ENCODE measurements around the gene AK5. TPM values are rescaled to one million over a fixed set of nuclear protein-coding genes. Genes with fewer than 3 reads are reported as not detected.

The AK5 gene
- total and polyA plus RNA-seq, 2 of the 13 experiments (the other 11 are each of a cell fraction or from before 2014, with no cell fraction given) = not detected

DNA sequence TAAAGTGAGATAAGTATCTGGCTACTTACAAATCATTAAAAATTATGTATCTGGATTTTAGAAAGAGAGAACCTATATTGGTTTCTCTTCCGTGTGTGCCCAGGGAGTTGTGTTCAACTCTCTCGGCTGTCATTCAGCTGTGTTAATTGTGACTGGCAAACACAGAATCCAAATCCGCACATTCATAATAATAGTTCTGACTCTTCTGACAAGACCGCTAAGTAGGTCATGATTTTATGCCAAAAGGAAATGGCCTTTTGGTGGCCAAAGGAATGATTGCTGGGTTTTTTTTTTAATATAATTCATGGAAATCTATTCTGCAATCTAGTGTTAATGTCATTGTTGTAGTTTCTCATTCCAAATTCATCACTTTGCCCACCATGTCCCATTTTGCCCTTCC lies 110.7 kb downstream of the AK5 start (continued):
- no peak for TF ChIP-seq GFI1 (CRISPR knock-in tag; IDR thresholded peaks at IDR 0.05; ENCODE audit: borderline replicate concordance)

DNA sequence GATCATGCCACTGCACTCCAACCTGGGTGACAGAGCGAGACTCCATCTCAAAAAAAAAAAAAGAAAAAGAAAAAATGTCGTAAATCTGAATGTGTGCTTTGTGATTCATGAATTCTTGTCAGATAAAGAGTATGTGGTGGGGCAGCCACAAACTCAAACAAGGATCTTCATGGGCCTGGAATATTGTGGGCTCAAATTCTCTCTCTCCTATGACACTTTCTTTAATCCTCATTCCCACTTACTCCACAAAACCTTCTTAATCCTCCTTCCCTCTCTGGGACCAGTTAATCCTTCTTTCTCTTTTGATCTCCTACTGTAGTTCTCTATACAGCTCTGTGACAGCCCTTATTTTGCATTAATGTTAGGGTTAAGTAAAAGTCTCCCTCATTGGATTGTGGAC lies 112.3 kb downstream of the AK5 start:
- no peak for DNase-seq (ENCODE audit: low spot score)
- H3K79me2 ChIP-seq (ENCODE audit: insufficient read depth, low read length) = no peaks in the 10 kb centered on the region
- no peak overlapping the region for H3K4me2 ChIP-seq (ENCODE audit: low read depth, low read length)
- no peak for TF ChIP-seq ZNF292 (CRISPR knock-in tag; IDR thresholded peaks at IDR 0.05; ENCODE audit: borderline replicate concordance, low read depth)
- TF ChIP-seq MBD4 (IDR thresholded peaks at IDR 0.05; ENCODE audit: borderline replicate concordance, low read length) = no peak
- TF ChIP-seq, protein P1, sequence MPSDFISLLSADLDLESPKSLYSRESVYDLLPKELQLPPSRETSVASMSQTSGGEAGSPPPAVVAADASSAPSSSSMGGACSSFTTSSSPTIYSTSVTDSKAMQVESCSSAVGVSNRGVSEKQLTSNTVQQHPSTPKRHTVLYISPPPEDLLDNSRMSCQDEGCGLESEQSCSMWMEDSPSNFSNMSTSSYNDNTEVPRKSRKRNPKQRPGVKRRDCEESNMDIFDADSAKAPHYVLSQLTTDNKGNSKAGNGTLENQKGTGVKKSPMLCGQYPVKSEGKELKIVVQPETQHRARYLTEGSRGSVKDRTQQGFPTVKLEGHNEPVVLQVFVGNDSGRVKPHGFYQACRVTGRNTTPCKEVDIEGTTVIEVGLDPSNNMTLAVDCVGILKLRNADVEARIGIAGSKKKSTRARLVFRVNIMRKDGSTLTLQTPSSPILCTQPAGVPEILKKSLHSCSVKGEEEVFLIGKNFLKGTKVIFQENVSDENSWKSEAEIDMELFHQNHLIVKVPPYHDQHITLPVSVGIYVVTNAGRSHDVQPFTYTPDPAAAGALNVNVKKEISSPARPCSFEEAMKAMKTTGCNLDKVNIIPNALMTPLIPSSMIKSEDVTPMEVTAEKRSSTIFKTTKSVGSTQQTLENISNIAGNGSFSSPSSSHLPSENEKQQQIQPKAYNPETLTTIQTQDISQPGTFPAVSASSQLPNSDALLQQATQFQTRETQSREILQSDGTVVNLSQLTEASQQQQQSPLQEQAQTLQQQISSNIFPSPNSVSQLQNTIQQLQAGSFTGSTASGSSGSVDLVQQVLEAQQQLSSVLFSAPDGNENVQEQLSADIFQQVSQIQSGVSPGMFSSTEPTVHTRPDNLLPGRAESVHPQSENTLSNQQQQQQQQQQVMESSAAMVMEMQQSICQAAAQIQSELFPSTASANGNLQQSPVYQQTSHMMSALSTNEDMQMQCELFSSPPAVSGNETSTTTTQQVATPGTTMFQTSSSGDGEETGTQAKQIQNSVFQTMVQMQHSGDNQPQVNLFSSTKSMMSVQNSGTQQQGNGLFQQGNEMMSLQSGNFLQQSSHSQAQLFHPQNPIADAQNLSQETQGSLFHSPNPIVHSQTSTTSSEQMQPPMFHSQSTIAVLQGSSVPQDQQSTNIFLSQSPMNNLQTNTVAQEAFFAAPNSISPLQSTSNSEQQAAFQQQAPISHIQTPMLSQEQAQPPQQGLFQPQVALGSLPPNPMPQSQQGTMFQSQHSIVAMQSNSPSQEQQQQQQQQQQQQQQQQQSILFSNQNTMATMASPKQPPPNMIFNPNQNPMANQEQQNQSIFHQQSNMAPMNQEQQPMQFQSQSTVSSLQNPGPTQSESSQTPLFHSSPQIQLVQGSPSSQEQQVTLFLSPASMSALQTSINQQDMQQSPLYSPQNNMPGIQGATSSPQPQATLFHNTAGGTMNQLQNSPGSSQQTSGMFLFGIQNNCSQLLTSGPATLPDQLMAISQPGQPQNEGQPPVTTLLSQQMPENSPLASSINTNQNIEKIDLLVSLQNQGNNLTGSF (CRISPR knock-in tag; IDR thresholded peaks at IDR 0.05) = no peak
- TF ChIP-seq ZSCAN21 (CRISPR knock-in tag; IDR thresholded peaks at IDR 0.05; ENCODE audit: borderline replicate concordance) = no peak
- no peak for TF ChIP-seq GABPA (IDR thresholded peaks at IDR 0.05; ENCODE audit: low read depth, low read length)
- TF ChIP-seq GABPA (CRISPR knock-in tag; IDR thresholded peaks at IDR 0.05; ENCODE audit: low read depth) = no peak
- TF ChIP-seq BORCS8-MEF2B (CRISPR knock-in tag; IDR thresholded peaks at IDR 0.05) = no peak
- TF ChIP-seq, protein P2, sequence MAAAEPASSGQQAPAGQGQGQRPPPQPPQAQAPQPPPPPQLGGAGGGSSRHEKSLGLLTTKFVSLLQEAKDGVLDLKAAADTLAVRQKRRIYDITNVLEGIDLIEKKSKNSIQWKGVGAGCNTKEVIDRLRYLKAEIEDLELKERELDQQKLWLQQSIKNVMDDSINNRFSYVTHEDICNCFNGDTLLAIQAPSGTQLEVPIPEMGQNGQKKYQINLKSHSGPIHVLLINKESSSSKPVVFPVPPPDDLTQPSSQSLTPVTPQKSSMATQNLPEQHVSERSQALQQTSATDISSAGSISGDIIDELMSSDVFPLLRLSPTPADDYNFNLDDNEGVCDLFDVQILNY (CRISPR knock-in tag; conservative IDR thresholded peaks at IDR 0.05) = no peak
- TF ChIP-seq HES4 (CRISPR knock-in tag; IDR thresholded peaks at IDR 0.05; ENCODE audit: borderline replicate concordance) = no peak
- no peak for TF ChIP-seq IRF2 (CRISPR knock-in tag; IDR thresholded peaks at IDR 0.05)
- no peak for TF ChIP-seq ZNF253 (CRISPR knock-in tag; IDR thresholded peaks at IDR 0.05; ENCODE audit: borderline replicate concordance)
- H3K27me3 ChIP-seq (ENCODE audit: control insufficient read depth in 1 of 2, insufficient read depth in 2 of 2, low read length in 2 of 2) = no peaks in the 10 kb centered on the region; a peak in 1 of 5 replicates
- no peak overlapping the region for H3K27ac ChIP-seq (ENCODE audit: extremely low read length, insufficient read depth, low read length)
- ChIA-PET POLR2A (no interaction called here), CTCF (ENCODE audit: low intra/inter-chr PET ratio, low total read pairs) (no interaction called here)
- FAIRE-seq = no peak
- H2AFZ ChIP-seq (ENCODE audit: low read length) = no peak overlapping the region
- H4K20me1 ChIP-seq (ENCODE audit: insufficient read depth, low read length) = no peaks in the 10 kb centered on the region
- intact Hi-C loops (cut with micrococcal nuclease; ENCODE audit: unreplicated experiment) (no loop called here), in situ Hi-C loops (cut with HindIII; ENCODE audit: extremely low pct_ligation_motif_present, low pct_unique_long_range_greater_than_20kb) (no loop called here)
- 10% methylated on average over 2 of the region's 2 CpGs for WGBS (ENCODE audit: low lambda C conversion rate)
- no peak for ATAC-seq
- no peaks in the 10 kb centered on the region for H3K9me3 ChIP-seq (ENCODE audit: low read length)
- H3K4me3 ChIP-seq (replicated peaks in 1 of 3; ENCODE audit: insufficient read depth in 1 of 3, low read depth in 2 of 3, low read length in 3 of 3) = no peak overlapping the region
- no peaks in the 10 kb centered on the region for H3K36me3 ChIP-seq (replicated peaks in 1 of 2; ENCODE audit: control insufficient read depth in 1 of 2, insufficient read depth in 2 of 2, low read length in 2 of 2)
- no TSS peak for BruUV-seq (replicated peaks)
- no peaks in the 10 kb centered on the region for H3K4me1 ChIP-seq (ENCODE audit: insufficient read depth, low read length)
- no peak overlapping the region for H3K9ac ChIP-seq (ENCODE audit: insufficient read depth, low read depth, low read length)
